HG03442 (cell line): Measurements from ENCODE around the gene CPXM2.

ENCODE experiments used
- ATAC-seq: cut with Tn5 transposase; IDR thresholded peaks from one replicate; pipeline ENCODE4 v1.9.1; 2021; ENCODE audit warnings: mild to moderate bottlenecking, moderate library complexity; ENCODE audit not compliant: unreplicated experiment

CPXM2 gene

GRCh38 chr10:123891144-123892071 lies at the start of gene CPXM2:
Gene CPXM2 (minus strand): TSS chr10:123891807. CDS start chr10:123891659, 148 bp downstream.
- no peak for ATAC-seq

- no peak for ATAC-seq
These were observed 48.0 kb upstream of the CPXM2 start for GRCh38 chr10:123939591-123939990.

- ATAC-seq, result no peak
These were observed 47.3 kb upstream of the CPXM2 start for GRCh38 chr10:123938890-123939289.

GRCh38 chr10:123936426-123936825 lies 44.8 kb upstream of the CPXM2 start:
- no peak for ATAC-seq

- ATAC-seq, result no peak
These were observed 44.1 kb upstream of the CPXM2 start for GRCh38 chr10:123935680-123936079.

GRCh38 chr10:123934846-123935245 lies 43.2 kb upstream of the CPXM2 start:
- ATAC-seq, result no peak

GRCh38 chr10:123930340-123931001 lies 38.9 kb upstream of the CPXM2 start:
- no peak for ATAC-seq

GRCh38 chr10:123929791-123930190 lies 38.2 kb upstream of the CPXM2 start:
- no peak for ATAC-seq

GRCh38 chr10:123928427-123928826 lies 36.8 kb upstream of the CPXM2 start:
- ATAC-seq, result no peak

GRCh38 chr10:123926401-123927264 lies 35.0 kb upstream of the CPXM2 start:
- no peak for ATAC-seq

- ATAC-seq, result no peak
These were observed 30.5 kb upstream of the CPXM2 start for GRCh38 chr10:123922126-123922525.

GRCh38 chr10:123916775-123917174 lies 25.2 kb upstream of the CPXM2 start:
- no peak for ATAC-seq

GRCh38 chr10:123913688-123914268 lies 22.2 kb upstream of the CPXM2 start:
- ATAC-seq, result no peak

- no peak for ATAC-seq
These were observed 21.3 kb upstream of the CPXM2 start for GRCh38 chr10:123912871-123913270.

- no peak for ATAC-seq
These were observed 20.9 kb upstream of the CPXM2 start for GRCh38 chr10:123912466-123912865.

GRCh38 chr10:123911866-123912265 lies 20.3 kb upstream of the CPXM2 start:
- no peak for ATAC-seq

GRCh38 chr10:123909866-123910265 lies 18.3 kb upstream of the CPXM2 start:
- ATAC-seq, result no peak

- no peak for ATAC-seq
These were observed 17.8 kb upstream of the CPXM2 start for GRCh38 chr10:123909426-123909825.

GRCh38 chr10:123908379-123908778 lies 16.8 kb upstream of the CPXM2 start:
- ATAC-seq, result no peak

- no peak for ATAC-seq
These were observed 15.5 kb upstream of the CPXM2 start for GRCh38 chr10:123906884-123907652.
